MCF 10A (cell line): ENCODE results near the gene HOXB7. TPM values are rescaled to one million over a fixed set of nuclear protein-coding genes. Genes with fewer than 3 reads are reported as not detected.

ENCODE experiments used
- Bru-seq: library from RNA; stranded (reverse); fragments of 400-500 nt; gene quantifications from one replicate; lab custom pipeline; 2021; lab: Mats Ljungman, UMichigan
- BruChase-seq, 2 experiments: library from RNA; stranded (reverse); fragments of 400-500 nt; gene quantifications; one replicate each; lab custom pipeline; 2021; lab: Mats Ljungman, UMichigan
- BruUV-seq: library from RNA; stranded (reverse); fragments of 400-500 nt; replicated peaks from 2 replicates; lab custom pipeline; 2021; lab: Mats Ljungman, UMichigan
- CTCF ChIA-PET: fragments of 300-600 bp; sonication (Branson Sonifier 250); formaldehyde crosslinking; extraction: SDS; loops from one replicate; lab custom pipeline; 2021; ENCODE audit warnings: antibody characterized with exemption, inconsistent platforms; lab: Yijun Ruan, JAX
- POLR2A ChIA-PET: fragments of 300-600, 350-650 bp; sonication (Branson Sonifier 250); formaldehyde crosslinking; extraction: SDS; loops from one replicate; lab custom pipeline; 2020; ENCODE audit warnings: antibody characterized with exemption, inconsistent platforms; lab: Yijun Ruan, JAX
- DNase-seq: peaks from one replicate; pipeline ENCODE4 v3.0.0-alpha.2; 2018; ENCODE audit not compliant: unreplicated experiment
- H3K27ac Mint-ChIP-seq: one replicate; pipeline ENCODE4 v1.8.0; 2022; ENCODE audit warnings: mild to moderate bottlenecking, low read depth, mixed read lengths; ENCODE audit not compliant: unreplicated experiment
- H3K27me3 Mint-ChIP-seq: one replicate; pipeline ENCODE4 v1.8.0; 2022; ENCODE audit warnings: mixed read lengths; ENCODE audit not compliant: insufficient read depth, unreplicated experiment
- H3K36me3 Mint-ChIP-seq: one replicate; pipeline ENCODE4 v1.8.0; 2022; ENCODE audit warnings: mild to moderate bottlenecking, moderate library complexity, mixed read lengths; ENCODE audit not compliant: insufficient read depth, unreplicated experiment
- H3K4me1 Mint-ChIP-seq: one replicate; pipeline ENCODE4 v1.8.0; 2022; ENCODE audit warnings: mixed read lengths; ENCODE audit not compliant: insufficient read depth, unreplicated experiment
- H3K4me3 Mint-ChIP-seq: one replicate; pipeline ENCODE4 v1.8.0; 2022; ENCODE audit warnings: mild to moderate bottlenecking, moderate library complexity, mixed read lengths; ENCODE audit not compliant: unreplicated experiment
- H3K9me3 Mint-ChIP-seq: one replicate; pipeline ENCODE4 v1.8.0; 2022; ENCODE audit warnings: mixed read lengths; ENCODE audit not compliant: unreplicated experiment
- CTCF ChIP-seq: fragments of 200-600 bp; IDR thresholded peaks from one replicate; pipeline ENCODE4 v1.8.0; 2022; ENCODE audit warnings: antibody characterized with exemption, mild to moderate bottlenecking; ENCODE audit not compliant: unreplicated experiment
- intact Hi-C: fragments of 100-400 bp; cut with micrococcal nuclease; formaldehyde crosslinking; loops from 2 replicates; pipeline ENCODE4 v1.14.1; 2022
- long read RNA-seq: library from polyadenylated mRNA; stranded (forward); transcript quantifications from one replicate; pipeline ENCODE4 v2.0.0, GENCODE V29; 2022
- total RNA-seq: library from RNA; stranded (reverse); gene quantifications from 2 replicates; pipeline ENCODE4 v1.2.3, GENCODE V29; 2022

The HOXB7 gene
- not detected in 2 replicates for total RNA-seq
- Bru-seq, nascent RNA: not detected
- percentile 13 among the genes with signal in this experiment for BruChase-seq, experiment 1, labeled RNA remaining after a 6-hour chase
- percentile 13 among the genes with signal in this experiment for BruChase-seq, experiment 2, labeled RNA remaining after a 2-hour chase
- long read RNA-seq: 0 reads

DNA sequence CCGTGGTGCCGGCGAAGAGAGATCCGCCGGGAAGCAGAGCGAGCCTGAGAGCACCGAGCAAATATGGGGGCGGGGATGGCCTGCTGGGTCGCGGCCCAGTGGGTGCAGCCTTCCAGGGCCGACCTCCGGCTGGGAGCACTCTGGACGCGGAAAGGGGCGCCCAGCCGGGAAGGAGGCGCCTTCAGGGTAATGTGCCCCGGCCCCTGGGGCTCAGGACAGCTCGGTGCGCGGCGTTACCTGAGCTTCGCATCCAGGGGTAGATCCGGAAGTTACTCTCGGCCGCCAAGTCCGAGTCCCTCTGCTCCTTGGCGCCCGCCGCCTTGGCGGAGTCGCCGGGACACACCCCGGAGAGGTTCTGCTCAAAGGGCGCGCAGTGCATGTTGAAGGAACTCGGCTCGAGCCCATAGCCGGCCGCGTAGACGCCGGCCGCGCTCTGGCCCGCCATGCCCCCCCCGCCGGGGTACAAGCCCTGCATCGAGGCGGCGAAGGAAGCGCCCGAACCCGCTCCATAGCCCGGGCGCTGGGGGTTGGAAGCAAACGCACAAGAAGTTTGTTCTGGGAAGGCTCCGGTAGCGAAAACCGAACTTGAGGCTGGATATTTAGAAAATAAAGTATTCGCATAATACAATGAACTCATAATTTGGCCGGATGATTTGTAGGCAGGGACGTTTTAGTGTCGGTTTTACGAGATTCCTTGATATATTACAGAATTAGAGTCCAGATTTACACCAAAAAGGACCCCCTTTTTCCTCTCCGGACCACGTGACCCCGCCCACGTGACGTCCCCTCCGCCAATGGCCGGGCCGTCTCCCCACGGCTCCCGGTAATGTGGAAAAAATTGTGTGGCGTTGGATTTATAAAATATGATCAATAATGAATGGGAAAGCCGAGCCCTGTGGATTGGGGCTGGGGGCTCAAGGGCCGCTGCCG is at the start of gene HOXB7:
TSS of gene HOXB7 (minus strand) at position 736 of the 930 bp plus-strand sequence. CDS start at position 637, 99 bp downstream.
- DNase-seq: no peak
- H3K9me3 Mint-ChIP-seq: no peaks in the 10 kb centered on the region
- ChIA-PET CTCF (interaction anchor here (0.5 to 1.3 kb wide), 4 partner anchors 12 to 697 kb away, joined by 3 to 5 read pairs (median 3); no protein-coding TSS in a partner anchor), POLR2A (no interaction called here)
- BruUV-seq: no TSS peak
- no peak for TF ChIP-seq CTCF
- H3K36me3 Mint-ChIP-seq: no peaks in the 10 kb centered on the region
- H3K27me3 Mint-ChIP-seq: peaks cover 97% of the 10 kb centered on the region
- no peaks in the 10 kb centered on the region for H3K4me1 Mint-ChIP-seq
- H3K27ac Mint-ChIP-seq: no peak within 1 kb of the TSS
- intact Hi-C loops: no loop called here
- no peak within 1 kb of the TSS for H3K4me3 Mint-ChIP-seq

DNA sequence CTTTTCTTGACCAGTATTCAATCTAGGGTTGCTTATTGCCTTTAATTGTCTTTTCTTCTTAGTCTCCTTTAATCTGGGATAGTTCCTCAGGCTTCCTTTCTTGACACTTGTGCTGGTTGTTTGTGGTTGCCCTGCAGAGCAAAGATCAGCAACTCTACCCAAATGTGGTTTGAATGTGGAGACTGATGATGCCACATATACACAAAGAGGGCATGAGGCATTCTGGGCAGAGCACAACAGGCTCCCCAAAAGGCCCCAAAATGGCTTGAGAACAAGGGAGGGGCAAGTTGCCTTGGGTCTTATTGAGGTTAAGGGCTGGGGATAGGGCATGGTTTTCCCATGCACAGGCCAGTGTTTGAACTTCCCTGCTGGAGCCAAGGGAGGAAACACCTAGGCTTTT is 45.1 kb upstream of the HOXB7 start:
- no peak for DNase-seq
- no peaks in the 10 kb centered on the region for H3K36me3 Mint-ChIP-seq
- no TSS peak for BruUV-seq
- H3K4me3 Mint-ChIP-seq: no peak overlapping the region
- H3K27me3 Mint-ChIP-seq: peaks cover 13% of the 10 kb centered on the region
- no peak overlapping the region for H3K27ac Mint-ChIP-seq
- no peak for TF ChIP-seq CTCF
- intact Hi-C loops: no loop called here
- POLR2A ChIA-PET: no interaction called here
- CTCF ChIA-PET: interaction anchor here (0.6 to 1.5 kb wide), 4 partner anchors 15 to 223 kb away, joined by 3 to 5 read pairs (median 4); no protein-coding TSS in a partner anchor
- no peaks in the 10 kb centered on the region for H3K9me3 Mint-ChIP-seq
- no peaks in the 10 kb centered on the region for H3K4me1 Mint-ChIP-seq

DNA sequence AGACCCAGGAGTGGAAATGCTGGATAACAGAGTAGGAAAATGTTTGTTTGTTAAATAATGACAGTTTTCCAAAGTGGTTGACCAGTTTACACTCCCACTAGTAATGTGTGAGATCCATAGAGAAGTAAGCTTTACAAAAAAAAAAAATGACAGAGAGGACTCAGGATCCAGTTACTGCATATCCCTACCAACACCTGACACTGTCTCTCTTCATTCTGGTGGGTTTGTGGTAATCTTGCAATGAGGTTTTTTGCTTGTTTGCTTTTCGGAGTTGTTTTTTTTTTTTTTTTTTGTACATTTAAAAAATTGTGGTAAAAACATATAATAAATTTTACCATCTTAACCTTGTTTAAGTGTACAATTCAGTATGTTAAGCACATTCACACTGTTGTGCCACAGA is 38.9 kb upstream of the HOXB7 start:
- H3K27me3 Mint-ChIP-seq: peaks cover 54% of the 10 kb centered on the region
- intact Hi-C loops: no loop called here

More for the DNA sequence above, 38.9 kb upstream of the HOXB7 start:
- H3K4me3 Mint-ChIP-seq: no peak overlapping the region
- no peaks in the 10 kb centered on the region for H3K9me3 Mint-ChIP-seq
- H3K36me3 Mint-ChIP-seq: no peaks in the 10 kb centered on the region
- TF ChIP-seq CTCF: no peak
- H3K27ac Mint-ChIP-seq: no peak overlapping the region
- no peak for DNase-seq
- BruUV-seq: no TSS peak
- POLR2A ChIA-PET: no interaction called here
- peaks cover 6% of the 10 kb centered on the region for H3K4me1 Mint-ChIP-seq
- CTCF ChIA-PET: interaction anchor here (0.7 to 0.8 kb wide), 2 partner anchors 35 to 46 kb away, joined by 3 to 4 read pairs; no protein-coding TSS in a partner anchor
